Endothelial cell of umbilical vein (primary cell): Measurements from ENCODE around the gene ARSB. TPM values are rescaled to one million over a fixed set of nuclear protein-coding genes. Genes with fewer than 3 reads are reported as not detected.

Experiments used
- BruUV-seq: library from RNA; stranded (reverse); fragments of 400-500 nt; replicated peaks from 2 replicates; lab custom pipeline; 2021; lab: Mats Ljungman, UMichigan
- CTCF ChIA-PET: fragments of 300-600, 350-600 bp; sonication (Branson Sonifier 250); formaldehyde crosslinking; loops from one replicate; lab custom pipeline; 2021; ENCODE audit warnings: antibody characterized with exemption, inconsistent platforms; lab: Charles Lee
- POLR2A ChIA-PET: fragments of 300-600, 350-600 bp; sonication (Branson Sonifier 250); formaldehyde crosslinking; loops from one replicate; lab custom pipeline; 2021; ENCODE audit warnings: antibody characterized with exemption, inconsistent platforms; lab: Charles Lee
- DNase-seq: peaks from one replicate; pipeline ENCODE4 v3.0.0-alpha.2; 2011; ENCODE audit warnings: low read depth, low spot score
- FAIRE-seq: peaks from 2 replicates; lab custom pipeline; 2011; peaks lifted over from hg19 to GRCh38; lab: Jason Lieb, UNC
- H2AFZ ChIP-seq: 2 replicates; pipeline ENCODE4 v1.6.0; 2012; ENCODE audit warnings: low read depth, low read length, control low read depth, inconsistent platforms
- H3K27ac ChIP-seq: 2 replicates; pipeline ENCODE4 v1.5.1; 2011; ENCODE audit warnings: low read depth, mild to moderate bottlenecking, control low read depth, low read length, moderate library complexity; ENCODE audit not compliant: insufficient read depth
- H3K27me3 ChIP-seq, 2 experiments: 2 replicates each; pipeline versions ENCODE4 v1.6.0 to v1.6.1; 2011; ENCODE audit warnings: low read length in 2 of 2, mixed read lengths in 1 of 2; ENCODE audit not compliant: control insufficient read depth in 2 of 2, insufficient read depth in 2 of 2
- H3K36me3 ChIP-seq, 2 experiments: 2 replicates in 1 of 2; 3 replicates in 1 of 2; pipeline ENCODE4 v1.5.1; 2011; ENCODE audit warnings: low read length in 2 of 2, mild to moderate bottlenecking in 1 of 2, moderate library complexity in 1 of 2; ENCODE audit not compliant: control insufficient read depth in 2 of 2, insufficient read depth in 2 of 2; ENCODE audit errors: extremely low read depth in 1 of 2
- H3K4me1 ChIP-seq: 3 replicates; pipeline ENCODE4 v1.5.1; 2011; ENCODE audit warnings: mild to moderate bottlenecking, low read length; ENCODE audit not compliant: control insufficient read depth, insufficient read depth; ENCODE audit errors: extremely low read depth
- H3K4me2 ChIP-seq: 2 replicates; pipeline ENCODE4 v1.6.1; 2011; ENCODE audit warnings: low read length, control low read depth, mixed read lengths; ENCODE audit not compliant: insufficient read depth
- H3K4me3 ChIP-seq, 3 experiments: fragments of 200-600 bp in 1 of 3; sonication (generic), shearing (Covaris generic) in 1 of 3; replicated peaks in 1 of 3; 2 replicates each; pipeline ENCODE4 v1.5.1; 2011 to 2016; ENCODE audit warnings: control low read depth in 3 of 3, low read length in 3 of 3, mild to moderate bottlenecking in 2 of 3, inconsistent platforms in 1 of 3, low read depth in 1 of 3, moderate library complexity in 1 of 3; ENCODE audit not compliant: insufficient read depth in 1 of 3
- H3K79me2 ChIP-seq: 2 replicates; pipeline ENCODE4 v1.6.0; 2012; ENCODE audit warnings: low read length, inconsistent platforms; ENCODE audit not compliant: control insufficient read depth, insufficient read depth
- H3K9ac ChIP-seq: replicated peaks from 2 replicates; pipeline ENCODE3; 2011; ENCODE audit warnings: low read length, control low read depth; ENCODE audit not compliant: insufficient read depth; ENCODE audit errors: extremely low read depth
- H3K9me1 ChIP-seq: replicated peaks from 3 replicates; pipeline ENCODE4 v1.6.0; 2011; ENCODE audit warnings: mild to moderate bottlenecking, low read length; ENCODE audit not compliant: control insufficient read depth, insufficient read depth; ENCODE audit errors: extremely low read depth
- H3K9me3 ChIP-seq: replicated peaks from 2 replicates; pipeline ENCODE4 v1.5.1; 2012; ENCODE audit warnings: low read length, inconsistent platforms; ENCODE audit not compliant: control insufficient read depth, insufficient read depth
- H4K20me1 ChIP-seq: replicated peaks from 2 replicates; pipeline ENCODE3; 2011; ENCODE audit warnings: mild to moderate bottlenecking, low read length; ENCODE audit not compliant: control insufficient read depth, insufficient read depth; ENCODE audit errors: extremely low read depth
- EZH2 ChIP-seq: IDR thresholded peaks from 2 replicates; pipeline ENCODE4 v1.6.1; 2012; ENCODE audit warnings: borderline replicate concordance, low read depth, mild to moderate bottlenecking, moderate library complexity, low read length, inconsistent platforms; ENCODE audit not compliant: severe bottlenecking
- FOS ChIP-seq: IDR thresholded peaks from 2 replicates; pipeline ENCODE4 v1.6.1; 2011; ENCODE audit warnings: mild to moderate bottlenecking, low read length, moderate library complexity, borderline replicate concordance; ENCODE audit not compliant: insufficient read depth
- GATA2 ChIP-seq: IDR thresholded peaks from 2 replicates; pipeline ENCODE4 v1.7.0; 2011; ENCODE audit warnings: low read depth, mild to moderate bottlenecking, moderate library complexity, mixed read lengths, low read length; ENCODE audit not compliant: insufficient read length, insufficient read depth
- JUN ChIP-seq: IDR thresholded peaks from 2 replicates; pipeline ENCODE4 v1.6.1; 2011; ENCODE audit warnings: borderline replicate concordance, low read depth; ENCODE audit not compliant: insufficient read length, insufficient read depth
- MYC ChIP-seq: IDR thresholded peaks from one replicate; pipeline ENCODE4 v1.6.1; 2011; ENCODE audit warnings: mild to moderate bottlenecking, low read depth, low read length
- POLR2A ChIP-seq: IDR thresholded peaks from 2 replicates; pipeline ENCODE4 v1.6.1; 2012; ENCODE audit warnings: low read depth, mild to moderate bottlenecking, control low read depth, low read length
- POLR2AphosphoS5 ChIP-seq: IDR thresholded peaks from 2 replicates; pipeline ENCODE4 v1.6.1; 2012; ENCODE audit warnings: low read depth, mild to moderate bottlenecking, control low read depth, low read length, moderate library complexity; ENCODE audit not compliant: insufficient read depth
- dilution Hi-C: fragments of 300-500 bp; cut with MboI; formaldehyde crosslinking; loops from one replicate; pipeline ENCODE4 v1.15.0; 2019; ENCODE audit warnings: low sequenced_read_pairs; ENCODE audit not compliant: extremely low pct_ligation_motif_present
- intact Hi-C: fragments of 100-400 bp; cut with micrococcal nuclease; formaldehyde crosslinking; loops from one replicate; pipeline ENCODE4 v1.10.0; 2022
- polyA plus RNA-seq, 4 experiments: library from polyadenylated mRNA; depleted of rRNA in 3 of 4; stranded (reverse) in 3 of 4; unstranded in 1 of 4; fragments of >200 nt; gene quantifications; 2 replicates each; pipeline versions ENCODE4 v1.2.1 to v1.2.3, GENCODE V29; 2011 to 2012; ENCODE audit warnings: missing spikeins in 1 of 4
- total RNA-seq: library from RNA; stranded (reverse); gene quantifications from 2 replicates; pipeline ENCODE4 v1.2.3, GENCODE V29; 2021
- TF ChIP-seq, protein P1 (sequence below): IDR thresholded peaks from 2 replicates; pipeline ENCODE4 v1.6.1; 2011; ENCODE audit not compliant: insufficient read depth, insufficient read length
- TF ChIP-seq, protein P2 (sequence below), 2 donors: IDR thresholded peaks; 1 replicate in 1 of 2; 2 replicates in 1 of 2; pipeline ENCODE4 v1.5.1; 2011; ENCODE audit warnings: low read length in 2 of 2, mild to moderate bottlenecking in 2 of 2, moderate library complexity in 2 of 2, control low read depth in 1 of 2, inconsistent platforms in 1 of 2, low read depth in 1 of 2; ENCODE audit not compliant: insufficient read depth in 1 of 2; ENCODE audit errors: extremely low read depth in 1 of 2

The ARSB gene
- total and polyA plus RNA-seq, 2 donors (not counting 3 experiments of a cell fraction or from before 2014, with no cell fraction given) = 17.2 to 25.8 TPM

DNA sequence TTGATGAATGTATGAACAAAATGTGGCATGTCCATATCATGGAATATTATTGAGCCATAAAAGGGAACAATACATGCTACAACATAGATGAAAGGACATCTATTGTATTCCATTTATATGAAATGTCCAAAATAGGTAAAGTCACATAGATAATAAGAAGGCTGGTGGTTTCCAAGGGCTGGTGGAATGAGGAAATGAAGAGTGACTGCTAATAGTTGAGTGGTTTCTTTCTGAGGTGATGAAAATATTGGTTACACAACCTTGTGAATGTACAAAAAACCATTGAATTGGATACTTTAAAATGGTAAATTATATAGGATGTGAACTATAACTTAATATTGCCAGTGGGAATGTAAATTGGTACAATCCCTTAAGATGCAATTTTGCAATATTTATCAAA is 5.2 kb downstream of the ARSB start:
- Histone ChIP-seq H2AFZ (no peak overlapping the region), H3K4me1 (peaks cover 9% of the 10 kb centered on the region), H3K27me3 (no peaks in the 10 kb centered on the region), H3K9ac (no peak overlapping the region), H3K4me2 (no peak overlapping the region), H3K9me1 (no peaks in the 10 kb centered on the region), H3K9me3 (no peaks in the 10 kb centered on the region), H3K4me3 (no peak overlapping the region), H4K20me1 (no peaks in the 10 kb centered on the region), H3K36me3 (no peaks in the 10 kb centered on the region), H3K79me2 (no peaks in the 10 kb centered on the region), H3K27ac (no peak overlapping the region)
- DNase-seq = no peak
- BruUV-seq = no TSS peak
- intact Hi-C loops (loop anchor here (5.0 to 10.0 kb wide), 2 partner anchors 333 to 615 kb away; partner anchors contain the start of genes LHFPL2 and SCAMP1), dilution Hi-C loops (no loop called here)
- ChIA-PET POLR2A (no interaction called here), CTCF (no interaction called here)
- TF ChIP-seq MYC (no peak), POLR2AphosphoS5 (no peak), JUN (no peak), GATA2 (no peak), EZH2 (no peak), FOS (no peak), POLR2A (no peak)
- TF ChIP-seq, protein P1, sequence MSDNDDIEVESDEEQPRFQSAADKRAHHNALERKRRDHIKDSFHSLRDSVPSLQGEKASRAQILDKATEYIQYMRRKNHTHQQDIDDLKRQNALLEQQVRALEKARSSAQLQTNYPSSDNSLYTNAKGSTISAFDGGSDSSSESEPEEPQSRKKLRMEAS = no peak
- TF ChIP-seq, protein P2, sequence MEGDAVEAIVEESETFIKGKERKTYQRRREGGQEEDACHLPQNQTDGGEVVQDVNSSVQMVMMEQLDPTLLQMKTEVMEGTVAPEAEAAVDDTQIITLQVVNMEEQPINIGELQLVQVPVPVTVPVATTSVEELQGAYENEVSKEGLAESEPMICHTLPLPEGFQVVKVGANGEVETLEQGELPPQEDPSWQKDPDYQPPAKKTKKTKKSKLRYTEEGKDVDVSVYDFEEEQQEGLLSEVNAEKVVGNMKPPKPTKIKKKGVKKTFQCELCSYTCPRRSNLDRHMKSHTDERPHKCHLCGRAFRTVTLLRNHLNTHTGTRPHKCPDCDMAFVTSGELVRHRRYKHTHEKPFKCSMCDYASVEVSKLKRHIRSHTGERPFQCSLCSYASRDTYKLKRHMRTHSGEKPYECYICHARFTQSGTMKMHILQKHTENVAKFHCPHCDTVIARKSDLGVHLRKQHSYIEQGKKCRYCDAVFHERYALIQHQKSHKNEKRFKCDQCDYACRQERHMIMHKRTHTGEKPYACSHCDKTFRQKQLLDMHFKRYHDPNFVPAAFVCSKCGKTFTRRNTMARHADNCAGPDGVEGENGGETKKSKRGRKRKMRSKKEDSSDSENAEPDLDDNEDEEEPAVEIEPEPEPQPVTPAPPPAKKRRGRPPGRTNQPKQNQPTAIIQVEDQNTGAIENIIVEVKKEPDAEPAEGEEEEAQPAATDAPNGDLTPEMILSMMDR (IDR thresholded peaks at IDR 0.05; ENCODE audit: extremely low read depth in 1 of 2, insufficient read depth in 1 of 2, low read depth in 1 of 2, low read length in 2 of 2) = no peak
- no peak for FAIRE-seq
